ENCODE measurements around the gene SYNM.

SYNM gene

GRCh38 chr15:99127773-99128172, 22.9 kb downstream of the SYNM start:
- H3K4me3 ChIP-seq (ENCODE audit: low read depth in 1 of 2, low read length in 1 of 2), result no peak overlapping the region
- TF ChIP-seq, protein P1, sequence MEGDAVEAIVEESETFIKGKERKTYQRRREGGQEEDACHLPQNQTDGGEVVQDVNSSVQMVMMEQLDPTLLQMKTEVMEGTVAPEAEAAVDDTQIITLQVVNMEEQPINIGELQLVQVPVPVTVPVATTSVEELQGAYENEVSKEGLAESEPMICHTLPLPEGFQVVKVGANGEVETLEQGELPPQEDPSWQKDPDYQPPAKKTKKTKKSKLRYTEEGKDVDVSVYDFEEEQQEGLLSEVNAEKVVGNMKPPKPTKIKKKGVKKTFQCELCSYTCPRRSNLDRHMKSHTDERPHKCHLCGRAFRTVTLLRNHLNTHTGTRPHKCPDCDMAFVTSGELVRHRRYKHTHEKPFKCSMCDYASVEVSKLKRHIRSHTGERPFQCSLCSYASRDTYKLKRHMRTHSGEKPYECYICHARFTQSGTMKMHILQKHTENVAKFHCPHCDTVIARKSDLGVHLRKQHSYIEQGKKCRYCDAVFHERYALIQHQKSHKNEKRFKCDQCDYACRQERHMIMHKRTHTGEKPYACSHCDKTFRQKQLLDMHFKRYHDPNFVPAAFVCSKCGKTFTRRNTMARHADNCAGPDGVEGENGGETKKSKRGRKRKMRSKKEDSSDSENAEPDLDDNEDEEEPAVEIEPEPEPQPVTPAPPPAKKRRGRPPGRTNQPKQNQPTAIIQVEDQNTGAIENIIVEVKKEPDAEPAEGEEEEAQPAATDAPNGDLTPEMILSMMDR (IDR thresholded peaks at IDR 0.05), result no peak
- peaks cover 19% of the 10 kb centered on the region for H3K27me3 ChIP-seq
- peaks cover 5 to 7% of the 10 kb centered on the region in 2 experiments for H3K4me1 ChIP-seq (ENCODE audit: control insufficient read depth in 1 of 2, insufficient read depth in 1 of 2, low read depth in 1 of 2, low read length in 1 of 2)
- H3K9me3 ChIP-seq, result no peaks in the 10 kb centered on the region
- H3K27ac ChIP-seq, result no peak overlapping the region
- no peaks in the 10 kb centered on the region for H3K36me3 ChIP-seq

DNA sequence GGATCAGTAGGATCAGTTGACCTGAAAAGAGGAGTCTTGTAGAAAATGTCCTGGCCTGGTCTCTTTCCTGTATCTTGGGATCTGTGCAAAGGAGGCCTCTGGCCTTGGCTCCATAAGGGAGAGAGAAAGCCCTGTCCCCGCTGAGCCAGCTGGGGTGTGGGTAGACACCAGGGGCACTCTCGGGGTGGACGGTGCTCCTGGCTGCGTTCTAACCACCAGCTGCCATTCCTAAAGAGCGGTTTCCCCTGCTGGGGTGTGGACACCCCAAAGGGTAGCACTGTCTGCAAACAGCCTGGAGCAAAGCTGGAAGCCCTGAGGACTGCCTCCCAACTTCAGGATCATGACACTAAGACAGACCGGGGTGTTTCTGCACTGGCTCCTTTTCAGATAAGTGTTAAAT, 23.5 kb downstream of the SYNM start:
- H3K4me1 ChIP-seq (ENCODE audit: control insufficient read depth in 1 of 2, insufficient read depth in 1 of 2, low read depth in 1 of 2, low read length in 1 of 2), result peaks cover 5 to 7% of the 10 kb centered on the region in 2 experiments
- no peak overlapping the region for H3K4me3 ChIP-seq (ENCODE audit: low read depth in 1 of 2, low read length in 1 of 2)
- no peaks in the 10 kb centered on the region for H3K9me3 ChIP-seq
- H3K36me3 ChIP-seq, result no peaks in the 10 kb centered on the region
- H3K27me3 ChIP-seq, result peaks cover 12% of the 10 kb centered on the region
- H3K27ac ChIP-seq, result no peak overlapping the region
- TF ChIP-seq, protein P1 (IDR thresholded peaks at IDR 0.05), result no peak

DNA sequence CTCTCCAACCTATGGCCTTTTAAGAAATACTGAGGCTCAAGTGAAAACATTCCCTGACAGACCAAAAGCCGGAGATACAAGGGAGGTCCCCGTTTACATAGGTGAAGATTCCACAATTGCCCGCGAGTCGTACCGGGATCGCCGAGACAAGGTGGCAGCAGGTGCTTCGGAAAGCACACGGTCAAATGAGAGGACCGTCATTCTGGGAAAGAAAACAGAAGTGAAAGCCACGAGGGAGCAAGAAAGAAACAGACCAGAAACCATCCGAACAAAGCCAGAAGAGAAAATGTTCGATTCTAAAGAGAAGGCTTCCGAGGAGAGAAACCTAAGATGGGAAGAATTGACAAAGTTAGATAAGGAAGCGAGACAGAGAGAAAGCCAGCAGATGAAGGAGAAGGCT, 24.8 kb downstream of the SYNM start:
- no peaks in the 10 kb centered on the region for H3K36me3 ChIP-seq
- H3K4me3 ChIP-seq (ENCODE audit: low read depth in 1 of 2, low read length in 1 of 2), result no peak overlapping the region
- no peaks in the 10 kb centered on the region for H3K27me3 ChIP-seq
- H3K4me1 ChIP-seq (ENCODE audit: control insufficient read depth in 1 of 2, insufficient read depth in 1 of 2, low read depth in 1 of 2, low read length in 1 of 2), result peaks cover 5 to 7% of the 10 kb centered on the region in 2 experiments
- no peaks in the 10 kb centered on the region for H3K9me3 ChIP-seq
- TF ChIP-seq, protein P1 (IDR thresholded peaks at IDR 0.05), result no peak
- no peak overlapping the region for H3K27ac ChIP-seq

DNA sequence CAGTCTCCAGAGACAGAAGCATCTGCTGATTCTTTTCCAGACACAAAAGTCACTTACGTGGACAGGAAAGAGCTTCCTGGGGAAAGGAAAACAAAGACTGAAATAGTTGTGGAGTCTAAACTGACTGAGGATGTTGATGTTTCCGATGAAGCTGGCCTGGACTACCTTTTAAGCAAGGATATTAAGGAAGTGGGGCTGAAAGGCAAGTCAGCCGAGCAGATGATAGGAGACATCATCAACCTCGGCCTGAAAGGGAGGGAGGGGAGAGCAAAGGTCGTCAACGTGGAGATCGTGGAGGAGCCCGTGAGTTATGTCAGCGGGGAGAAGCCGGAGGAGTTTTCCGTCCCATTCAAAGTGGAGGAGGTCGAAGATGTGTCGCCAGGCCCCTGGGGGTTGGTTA, 25.4 kb downstream of the SYNM start:
- Histone ChIP-seq H3K27ac (no peak overlapping the region), H3K4me3 (ENCODE audit: low read depth in 1 of 2, low read length in 1 of 2) (no peak overlapping the region), H3K4me1 (ENCODE audit: control insufficient read depth in 1 of 2, insufficient read depth in 1 of 2, low read depth in 1 of 2, low read length in 1 of 2) (peaks cover 5 to 7% of the 10 kb centered on the region in 2 experiments), H3K9me3 (no peaks in the 10 kb centered on the region), H3K36me3 (no peaks in the 10 kb centered on the region), H3K27me3 (no peaks in the 10 kb centered on the region)
- TF ChIP-seq, protein P1 (IDR thresholded peaks at IDR 0.05), result no peak

DNA sequence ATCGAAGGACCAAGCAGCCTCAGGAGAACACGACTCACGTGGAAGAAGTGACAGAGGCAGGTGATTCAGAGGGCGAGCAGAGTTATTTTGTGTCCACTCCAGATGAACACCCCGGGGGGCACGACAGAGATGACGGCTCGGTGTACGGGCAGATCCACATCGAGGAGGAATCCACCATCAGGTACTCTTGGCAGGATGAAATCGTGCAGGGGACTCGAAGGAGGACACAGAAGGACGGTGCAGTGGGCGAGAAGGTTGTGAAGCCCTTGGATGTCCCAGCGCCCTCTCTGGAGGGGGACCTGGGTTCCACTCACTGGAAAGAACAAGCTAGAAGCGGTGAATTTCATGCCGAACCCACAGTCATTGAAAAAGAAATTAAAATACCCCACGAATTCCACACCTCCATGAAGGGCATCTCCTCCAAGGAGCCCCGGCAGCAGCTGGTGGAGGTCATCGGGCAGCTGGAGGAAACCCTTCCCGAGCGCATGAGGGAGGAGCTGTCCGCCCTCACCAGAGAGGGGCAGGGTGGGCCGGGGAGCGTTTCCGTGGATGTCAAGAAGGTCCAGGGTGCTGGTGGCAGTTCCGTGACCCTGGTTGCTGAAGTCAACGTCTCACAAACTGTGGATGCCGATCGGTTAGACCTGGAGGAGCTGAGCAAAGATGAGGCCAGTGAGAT, 26.0 kb downstream of the SYNM start:
- Histone ChIP-seq H3K9me3 (no peaks in the 10 kb centered on the region), H3K36me3 (no peaks in the 10 kb centered on the region), H3K27ac (no peak overlapping the region), H3K27me3 (no peaks in the 10 kb centered on the region), H3K4me1 (ENCODE audit: control insufficient read depth in 1 of 2, insufficient read depth in 1 of 2, low read depth in 1 of 2, low read length in 1 of 2) (peaks cover 5 to 7% of the 10 kb centered on the region in 2 experiments), H3K4me3 (ENCODE audit: low read depth in 1 of 2, low read length in 1 of 2) (no peak overlapping the region)
- TF ChIP-seq, protein P1 (IDR thresholded peaks at IDR 0.05), result no peak
